GM15510 (cell line): ENCODE results near the gene VRTN.

Experiments used
- POLR2A ChIP-seq: IDR thresholded peaks from 3 replicates; pipeline ENCODE4 v1.6.1; 2011; ENCODE audit warnings: borderline replicate concordance; ENCODE audit not compliant: insufficient read length; ENCODE audit errors: extremely low read depth

The VRTN gene

DNA sequence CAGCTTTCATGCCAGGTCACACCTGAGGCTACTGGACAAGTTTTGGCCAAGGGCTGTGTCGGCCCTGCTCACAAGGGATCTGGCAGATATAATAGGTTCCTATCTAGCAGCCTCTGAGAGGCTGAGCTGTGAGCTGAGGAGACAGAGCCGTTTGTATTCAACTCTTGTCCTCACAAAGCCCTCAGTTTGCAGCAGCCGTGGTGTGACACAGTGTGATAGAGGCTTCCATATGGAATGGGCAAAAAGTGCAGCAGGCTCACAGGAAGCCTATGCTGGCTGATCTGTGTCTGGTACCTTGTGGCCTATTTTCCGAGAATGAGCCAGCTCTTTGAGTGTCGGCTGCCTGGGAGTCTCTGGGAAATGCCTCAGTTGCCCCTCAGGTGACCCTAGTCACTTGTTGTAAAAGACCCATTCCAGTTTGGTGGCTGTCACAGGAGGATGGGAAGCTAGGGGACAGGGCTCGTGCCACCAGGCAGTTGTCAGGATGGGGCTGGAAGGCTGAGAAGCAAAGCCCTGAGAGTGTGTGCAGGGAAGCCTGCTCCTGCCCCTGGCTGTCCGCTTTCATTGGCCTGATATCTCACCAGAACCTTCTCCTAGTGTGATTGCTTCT is 16.1 kb downstream of the VRTN start:
- TF ChIP-seq POLR2A = no peak

- TF ChIP-seq POLR2A = no peak
Observed at GRCh38 chr14:74368026-74368425, 19.8 kb downstream of the VRTN start.

DNA sequence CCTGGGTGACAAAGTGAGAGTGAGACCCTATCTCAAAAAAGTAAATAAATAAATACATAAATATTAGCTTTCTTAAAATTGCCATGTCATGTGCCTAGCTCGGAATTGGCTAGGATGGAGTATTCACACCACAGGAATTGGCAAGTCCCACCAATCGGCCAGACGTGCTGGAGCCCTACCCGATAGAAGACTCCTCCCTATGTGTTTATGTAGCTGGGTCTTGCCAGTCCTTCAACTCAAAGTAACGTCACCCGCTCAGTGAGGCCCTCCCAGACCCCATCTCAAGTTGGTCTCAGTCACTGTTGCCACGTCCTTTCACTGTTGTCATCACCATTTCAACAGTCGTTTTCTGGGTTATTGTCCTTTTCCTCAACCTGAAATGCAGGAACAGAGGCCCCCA is 20.2 kb downstream of the VRTN start:
- TF ChIP-seq POLR2A = no peak

DNA sequence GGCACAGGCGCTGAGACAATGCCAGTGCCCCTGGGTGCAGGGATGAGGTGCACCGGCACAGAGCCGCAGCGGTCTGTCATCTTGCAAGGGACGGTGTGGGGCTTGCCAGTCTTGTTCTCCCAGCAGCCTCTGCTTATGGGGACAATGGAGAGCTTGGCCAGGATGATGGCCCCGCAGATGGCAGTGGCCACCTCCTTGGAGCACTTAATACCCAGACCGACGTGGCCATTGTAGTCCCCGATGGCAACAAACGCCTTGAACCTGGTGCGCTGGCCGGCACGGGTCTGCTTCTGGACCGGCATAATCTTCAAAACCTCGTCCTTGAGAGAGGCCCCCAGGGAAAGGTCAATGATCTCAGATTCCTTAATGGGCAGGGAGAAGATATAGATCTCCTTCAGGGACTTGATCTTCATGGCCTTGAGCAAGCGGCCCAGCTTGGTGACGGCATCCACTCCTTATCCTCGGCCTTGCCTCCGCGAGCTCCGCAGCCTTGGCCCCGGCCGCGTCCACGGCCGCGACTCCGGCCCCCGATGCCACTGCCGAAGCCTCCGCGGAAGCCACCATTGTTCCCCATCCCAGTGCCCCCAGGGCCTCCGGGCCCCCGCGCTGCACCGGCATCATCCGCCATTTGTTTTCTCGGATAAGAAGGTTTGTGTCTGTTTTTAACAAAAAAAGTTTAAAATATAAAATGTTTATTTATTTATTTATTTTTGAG is 29.9 kb downstream of the VRTN start:
- TF ChIP-seq POLR2A = no peak

DNA sequence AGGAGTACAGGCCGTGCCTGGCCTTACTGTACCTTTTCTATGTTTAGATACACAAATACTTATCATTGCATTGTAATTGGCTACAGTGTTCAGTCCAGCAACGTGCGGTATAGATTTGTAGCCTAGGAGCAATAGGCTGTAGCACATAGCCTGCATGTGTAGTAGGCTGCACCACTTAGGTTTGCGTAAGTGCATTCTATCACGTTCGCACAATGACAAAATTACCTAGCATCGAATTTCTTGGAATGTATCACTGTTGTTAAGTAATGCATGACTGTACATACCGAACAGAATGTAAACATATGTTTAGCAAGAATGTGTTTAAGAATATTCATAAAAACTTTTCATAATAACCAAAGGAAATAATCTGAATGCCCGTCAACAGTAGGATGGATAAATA is 31.9 kb downstream of the VRTN start:
- TF ChIP-seq POLR2A = no peak

DNA sequence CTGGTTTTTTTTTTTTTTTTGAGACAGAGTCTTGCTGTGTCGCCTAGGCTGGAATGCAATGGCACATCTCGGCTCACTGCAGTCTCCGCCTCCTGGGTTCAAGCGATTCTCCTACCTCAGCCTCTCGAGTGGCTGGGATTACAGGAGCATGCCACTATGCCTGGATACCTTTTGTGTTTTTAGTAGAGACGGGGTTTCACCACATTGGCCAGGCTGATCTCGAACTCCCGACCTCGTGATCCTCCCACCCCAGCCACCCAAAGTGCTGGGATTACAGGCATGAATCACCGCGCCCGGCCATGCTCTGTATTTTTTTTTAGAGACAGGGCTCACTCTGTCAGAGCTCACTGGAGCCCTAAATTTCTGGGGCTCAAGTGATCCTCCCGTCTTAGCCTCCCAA is 32.6 kb downstream of the VRTN start:
- TF ChIP-seq POLR2A = no peak

GRCh38 chr14:74382231-74382630 is 34.0 kb downstream of the VRTN start:
- no peak for TF ChIP-seq POLR2A

GRCh38 chr14:74389980-74390379 is 41.7 kb downstream of the VRTN start:
- no peak for TF ChIP-seq POLR2A

DNA sequence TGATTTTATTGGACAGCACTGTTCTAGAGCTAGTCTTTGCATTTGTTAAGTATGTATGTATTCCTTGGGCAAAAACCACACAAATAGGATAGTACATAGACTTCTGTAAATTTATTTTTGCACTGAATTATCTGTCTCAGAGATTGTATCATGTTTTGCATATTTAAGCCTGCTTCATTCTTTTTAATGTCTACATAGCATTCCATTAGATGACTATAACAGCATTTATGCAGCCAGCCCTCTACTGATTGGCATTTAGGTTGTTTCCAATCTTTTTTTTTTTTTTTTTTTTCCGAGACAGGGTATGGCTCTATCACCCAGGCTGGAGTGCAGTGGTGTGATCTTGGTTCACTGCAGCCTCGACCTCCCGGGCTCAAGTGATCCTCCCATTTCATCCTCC is 43.2 kb downstream of the VRTN start:
- no peak for TF ChIP-seq POLR2A

- TF ChIP-seq POLR2A = no peak
Observed at GRCh38 chr14:74392616-74393570, 44.6 kb downstream of the VRTN start.

DNA sequence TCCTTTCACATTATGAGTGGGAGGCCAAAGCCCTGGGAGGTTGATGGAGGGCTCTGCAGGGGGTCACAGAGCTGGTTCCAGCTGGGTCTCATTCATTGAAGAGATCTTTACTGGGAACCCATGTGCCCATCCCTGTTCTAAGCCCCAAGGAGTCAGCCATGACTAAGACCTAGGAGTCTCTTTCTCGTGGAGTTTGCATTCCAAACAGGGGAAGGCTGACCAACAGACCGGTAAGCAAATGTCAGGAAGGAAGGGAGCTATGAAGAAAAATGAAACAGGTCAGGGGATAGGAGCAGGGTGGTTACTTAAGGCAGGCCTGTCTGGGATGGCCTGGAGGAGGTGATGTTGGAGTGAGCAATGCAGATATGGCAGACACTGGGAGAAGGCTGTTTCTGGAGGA is 46.3 kb downstream of the VRTN start:
- no peak for TF ChIP-seq POLR2A

- no peak for TF ChIP-seq POLR2A
Observed at GRCh38 chr14:74395094-74395493, 46.8 kb downstream of the VRTN start.

DNA sequence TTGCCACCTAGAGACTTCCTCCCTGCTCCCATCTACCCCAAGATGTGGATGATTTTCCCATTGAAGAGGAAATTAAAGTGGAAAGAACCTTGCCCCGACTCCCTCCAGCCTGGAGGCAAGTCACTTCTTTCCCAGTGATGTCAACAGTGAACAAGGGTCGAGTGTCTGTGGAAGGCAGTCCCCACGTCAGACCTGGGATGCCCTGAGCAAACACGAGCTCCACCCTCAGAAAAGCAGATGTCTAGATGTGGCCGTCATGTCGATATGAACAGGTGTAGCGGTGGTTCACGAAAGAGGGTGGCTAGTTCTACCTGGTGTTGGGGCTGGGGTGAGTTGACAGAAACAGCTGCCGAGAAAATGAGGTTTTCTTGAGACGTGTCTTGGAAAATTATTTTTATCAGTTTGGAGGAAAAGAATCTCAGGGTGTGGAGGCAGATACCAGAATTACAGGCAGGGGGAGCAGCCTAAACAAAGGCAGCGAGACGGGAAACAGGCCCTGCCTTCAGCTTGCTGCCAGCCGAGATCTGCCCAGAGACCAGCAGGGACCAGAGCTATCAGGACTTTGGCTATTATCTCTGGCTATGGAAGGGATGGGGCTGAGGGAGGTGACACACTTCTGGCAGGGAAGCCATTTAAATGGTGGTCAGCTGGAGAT is 51.9 kb downstream of the VRTN start:
- no peak for TF ChIP-seq POLR2A

GRCh38 chr14:74400919-74401503 is 52.7 kb downstream of the VRTN start:
- TF ChIP-seq POLR2A = no peak
